ENCODE results near the gene EMX1. TPM values are rescaled to one million over a fixed set of nuclear protein-coding genes. Genes with fewer than 3 reads are reported as not detected.

The EMX1 gene
- total RNA-seq, 1 donor from 2014 or later = 2.6 TPM

DNA sequence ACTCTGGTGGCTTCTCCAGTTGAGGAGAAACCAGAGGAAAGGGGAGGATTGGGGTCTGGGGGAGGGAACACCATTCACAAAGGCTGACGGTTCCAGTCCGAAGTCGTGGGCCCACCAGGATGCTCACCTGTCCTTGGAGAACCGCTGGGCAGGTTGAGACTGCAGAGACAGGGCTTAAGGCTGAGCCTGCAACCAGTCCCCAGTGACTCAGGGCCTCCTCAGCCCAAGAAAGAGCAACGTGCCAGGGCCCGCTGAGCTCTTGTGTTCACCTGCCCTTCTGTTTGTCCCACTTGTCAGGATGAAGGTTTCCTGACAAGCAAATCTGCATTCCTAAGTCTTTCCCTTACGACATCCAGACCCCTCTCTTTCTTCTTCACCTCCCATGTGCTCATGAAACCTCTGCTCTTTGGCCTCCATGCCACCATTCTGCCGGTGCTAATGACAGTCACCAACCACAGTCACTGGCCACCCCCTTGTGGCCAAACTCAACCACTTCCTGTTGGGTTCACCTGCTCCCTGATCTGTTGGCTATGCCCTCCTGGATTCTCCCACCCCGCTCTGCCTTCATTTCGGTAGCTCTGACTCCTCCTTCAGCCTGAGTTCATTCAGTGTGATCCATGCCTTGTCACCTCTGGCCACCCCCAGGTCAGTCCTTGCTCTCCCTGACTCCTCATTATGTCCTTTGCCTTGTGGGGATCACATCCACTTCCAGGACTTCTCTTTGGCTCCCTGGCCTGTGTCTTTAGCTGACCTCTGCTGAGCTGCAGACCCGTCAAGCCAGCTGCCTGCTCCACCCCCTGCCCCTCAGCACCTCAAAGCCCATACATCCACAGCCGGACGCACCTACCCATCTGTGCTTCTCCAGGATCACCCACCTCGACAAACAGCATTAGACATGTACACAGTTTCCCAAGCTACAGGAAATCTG, 17.6 kb downstream of the EMX1 start:
- Histone ChIP-seq H3K4me3 (ENCODE audit: low read depth, low read length) (no peak overlapping the region), H3K36me3 (ENCODE audit: control insufficient read depth, insufficient read depth, low read length) (no peaks in the 10 kb centered on the region), H3K27me3 (ENCODE audit: control insufficient read depth, insufficient read depth, low read length) (no peaks in the 10 kb centered on the region)
- TF ChIP-seq, protein P1, sequence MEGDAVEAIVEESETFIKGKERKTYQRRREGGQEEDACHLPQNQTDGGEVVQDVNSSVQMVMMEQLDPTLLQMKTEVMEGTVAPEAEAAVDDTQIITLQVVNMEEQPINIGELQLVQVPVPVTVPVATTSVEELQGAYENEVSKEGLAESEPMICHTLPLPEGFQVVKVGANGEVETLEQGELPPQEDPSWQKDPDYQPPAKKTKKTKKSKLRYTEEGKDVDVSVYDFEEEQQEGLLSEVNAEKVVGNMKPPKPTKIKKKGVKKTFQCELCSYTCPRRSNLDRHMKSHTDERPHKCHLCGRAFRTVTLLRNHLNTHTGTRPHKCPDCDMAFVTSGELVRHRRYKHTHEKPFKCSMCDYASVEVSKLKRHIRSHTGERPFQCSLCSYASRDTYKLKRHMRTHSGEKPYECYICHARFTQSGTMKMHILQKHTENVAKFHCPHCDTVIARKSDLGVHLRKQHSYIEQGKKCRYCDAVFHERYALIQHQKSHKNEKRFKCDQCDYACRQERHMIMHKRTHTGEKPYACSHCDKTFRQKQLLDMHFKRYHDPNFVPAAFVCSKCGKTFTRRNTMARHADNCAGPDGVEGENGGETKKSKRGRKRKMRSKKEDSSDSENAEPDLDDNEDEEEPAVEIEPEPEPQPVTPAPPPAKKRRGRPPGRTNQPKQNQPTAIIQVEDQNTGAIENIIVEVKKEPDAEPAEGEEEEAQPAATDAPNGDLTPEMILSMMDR (IDR thresholded peaks at IDR 0.05; ENCODE audit: insufficient read depth, low read length, poor library complexity, severe bottlenecking) = peak; percentile 13
- DNase-seq (ENCODE audit: low read depth) = no peak

DNA sequence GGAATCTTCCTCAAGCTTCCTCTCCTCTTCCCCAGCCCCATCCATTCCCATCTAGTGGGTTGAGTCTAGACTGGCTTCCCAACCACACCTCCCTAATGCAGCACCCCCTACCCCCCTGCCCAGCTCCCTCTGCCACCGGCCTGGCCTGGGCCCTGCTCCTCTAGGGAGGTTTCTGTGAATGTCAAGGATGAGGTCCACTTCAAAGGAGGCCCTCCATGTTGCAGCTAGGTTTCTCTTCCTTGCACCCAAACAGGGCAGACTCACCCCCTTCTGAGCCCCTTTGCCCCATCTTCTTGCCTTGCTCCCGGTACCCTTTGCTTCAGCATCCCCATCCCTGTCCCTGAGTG, 18.3 kb downstream of the EMX1 start:
- Histone ChIP-seq H3K27me3 (ENCODE audit: control insufficient read depth, insufficient read depth, low read length) (no peaks in the 10 kb centered on the region), H3K4me3 (ENCODE audit: low read depth, low read length) (no peak overlapping the region), H3K36me3 (ENCODE audit: control insufficient read depth, insufficient read depth, low read length) (no peaks in the 10 kb centered on the region)
- DNase-seq (ENCODE audit: low read depth) = no peak
- TF ChIP-seq, protein P1 (IDR thresholded peaks at IDR 0.05; ENCODE audit: insufficient read depth, low read length, poor library complexity, severe bottlenecking) = no peak

DNA sequence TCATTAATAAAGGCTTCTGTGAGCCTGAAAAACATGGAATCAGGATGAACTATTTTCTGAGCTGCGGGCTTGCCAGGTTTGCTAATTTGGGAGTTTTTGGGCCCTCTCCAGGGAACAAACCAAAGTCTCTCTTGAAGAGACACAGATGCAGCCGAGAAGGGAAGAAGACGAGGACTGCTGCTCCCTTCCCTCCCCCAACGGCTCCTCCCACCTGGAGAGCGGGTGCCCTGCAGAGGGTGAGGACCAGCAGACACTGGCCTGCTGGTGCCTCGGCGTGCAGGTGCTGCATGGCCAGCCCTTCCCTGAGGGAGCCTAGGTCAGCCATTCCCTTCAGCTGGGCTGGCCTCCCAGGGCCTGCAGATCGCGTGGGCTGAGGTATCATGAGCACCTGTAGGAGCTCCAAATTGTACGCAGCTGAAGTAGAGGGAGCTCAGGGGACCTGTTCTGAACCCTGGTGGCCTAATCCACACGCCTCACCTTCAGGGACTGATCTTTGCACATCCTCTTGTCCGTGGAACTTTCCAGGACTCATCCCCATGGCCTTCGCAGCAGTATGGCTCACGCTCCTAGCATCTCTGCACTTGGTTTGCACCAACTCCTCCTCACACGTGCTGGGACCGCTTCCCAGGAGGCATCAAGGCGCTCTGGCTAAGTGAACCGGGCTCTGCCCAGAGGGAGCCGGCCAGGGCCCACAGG, 19.5 kb downstream of the EMX1 start:
- H3K36me3 ChIP-seq (ENCODE audit: control insufficient read depth, insufficient read depth, low read length) = no peaks in the 10 kb centered on the region
- H3K4me3 ChIP-seq (ENCODE audit: low read depth, low read length) = no peak overlapping the region
- no peaks in the 10 kb centered on the region for H3K27me3 ChIP-seq (ENCODE audit: control insufficient read depth, insufficient read depth, low read length)
- TF ChIP-seq, protein P1 (IDR thresholded peaks at IDR 0.05; ENCODE audit: insufficient read depth, low read length, poor library complexity, severe bottlenecking) = no peak
- no peak for DNase-seq (ENCODE audit: low read depth)

DNA sequence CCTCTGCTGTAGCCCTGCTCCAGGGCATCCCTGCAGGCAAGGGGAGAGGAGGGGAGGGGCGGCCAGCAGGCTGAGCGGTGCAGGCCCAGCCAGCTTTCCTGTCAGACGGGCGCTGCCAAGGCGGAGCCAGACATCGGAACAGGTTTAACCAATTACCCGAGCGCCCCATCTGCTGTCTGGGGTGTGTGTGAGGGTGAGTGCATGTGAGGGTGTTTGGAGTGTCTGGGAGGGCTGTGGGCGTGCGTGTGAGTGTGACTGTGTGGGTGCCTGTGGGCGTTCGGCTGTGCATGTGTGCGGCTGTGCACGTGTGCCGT, 20.0 kb downstream of the EMX1 start:
- Histone ChIP-seq H3K4me3 (ENCODE audit: low read depth, low read length) (no peak overlapping the region), H3K27me3 (ENCODE audit: control insufficient read depth, insufficient read depth, low read length) (no peaks in the 10 kb centered on the region), H3K36me3 (ENCODE audit: control insufficient read depth, insufficient read depth, low read length) (no peaks in the 10 kb centered on the region)
- no peak for DNase-seq (ENCODE audit: low read depth)
- TF ChIP-seq, protein P1 (IDR thresholded peaks at IDR 0.05; ENCODE audit: insufficient read depth, low read length, poor library complexity, severe bottlenecking) = no peak

DNA sequence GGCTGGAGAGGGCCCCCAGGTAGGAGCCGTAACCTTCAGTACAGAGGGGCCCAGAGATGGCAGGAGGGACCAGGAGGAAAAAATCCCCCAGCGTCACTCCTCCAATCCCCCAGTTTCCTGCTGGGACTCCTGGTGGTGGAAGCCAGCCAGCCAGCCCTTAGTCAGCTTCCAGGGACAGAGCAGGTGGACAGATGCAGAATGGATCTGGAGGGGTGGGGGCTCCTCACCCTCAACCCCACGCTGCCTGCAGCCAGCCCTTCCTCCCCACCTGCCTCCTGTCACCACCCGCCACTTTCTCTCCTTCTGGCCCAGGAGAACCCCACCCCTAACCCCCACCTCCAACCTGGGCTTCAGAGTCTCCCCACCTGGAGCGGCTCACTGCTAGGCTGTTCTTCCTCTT, 21.1 kb downstream of the EMX1 start:
- Histone ChIP-seq H3K36me3 (ENCODE audit: control insufficient read depth, insufficient read depth, low read length) (no peaks in the 10 kb centered on the region), H3K4me3 (ENCODE audit: low read depth, low read length) (no peak overlapping the region), H3K27me3 (ENCODE audit: control insufficient read depth, insufficient read depth, low read length) (no peaks in the 10 kb centered on the region)
- no peak for DNase-seq (ENCODE audit: low read depth)
- TF ChIP-seq, protein P1 (IDR thresholded peaks at IDR 0.05; ENCODE audit: insufficient read depth, low read length, poor library complexity, severe bottlenecking) = no peak
